ENCODE measurements around the gene OR8B2.

DNA sequence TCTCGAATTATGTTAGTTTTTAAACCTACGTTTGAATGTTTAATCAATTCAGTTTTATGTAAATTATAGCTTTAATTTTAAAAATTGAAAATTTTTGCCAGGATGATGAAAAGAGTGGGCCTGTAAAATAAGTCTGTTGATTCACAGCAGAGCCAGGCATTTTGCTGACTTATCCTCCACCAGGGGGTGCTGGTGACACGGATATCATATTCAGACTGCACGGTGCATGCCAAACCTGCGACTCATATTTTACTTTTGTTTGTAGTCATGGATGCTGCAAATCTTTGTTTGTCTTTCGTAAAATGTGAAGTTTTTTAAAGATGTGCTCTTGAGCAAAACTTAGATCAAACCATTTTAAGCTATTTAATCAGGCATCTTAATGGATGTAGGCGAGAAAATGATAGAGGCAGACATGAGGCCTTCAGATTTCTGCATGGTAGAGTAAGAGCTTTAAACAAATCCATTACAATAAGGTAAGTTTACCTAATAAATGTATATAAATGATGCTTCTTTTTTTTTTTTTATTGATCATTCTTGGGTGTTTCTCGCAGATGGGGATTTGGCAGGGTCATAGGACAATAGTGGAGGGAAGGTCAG, 18.1 kb upstream of the OR8B2 start:
- TF ChIP-seq CSDC2 (CRISPR knock-in tag; IDR thresholded peaks at IDR 0.05) = no peak
- TF ChIP-seq TCF4 (CRISPR knock-in tag; IDR thresholded peaks at IDR 0.05; ENCODE audit: borderline replicate concordance) = no peak
- TF ChIP-seq RARB (CRISPR knock-in tag; IDR thresholded peaks at IDR 0.05) = no peak
- no peak for TF ChIP-seq ZFP3 (CRISPR knock-in tag; IDR thresholded peaks at IDR 0.05)
- TF ChIP-seq ISL1 (CRISPR knock-in tag; IDR thresholded peaks at IDR 0.05) = no peak
- no peak for TF ChIP-seq ZFP30 (CRISPR knock-in tag; IDR thresholded peaks at IDR 0.05)
- TF ChIP-seq, protein P1, sequence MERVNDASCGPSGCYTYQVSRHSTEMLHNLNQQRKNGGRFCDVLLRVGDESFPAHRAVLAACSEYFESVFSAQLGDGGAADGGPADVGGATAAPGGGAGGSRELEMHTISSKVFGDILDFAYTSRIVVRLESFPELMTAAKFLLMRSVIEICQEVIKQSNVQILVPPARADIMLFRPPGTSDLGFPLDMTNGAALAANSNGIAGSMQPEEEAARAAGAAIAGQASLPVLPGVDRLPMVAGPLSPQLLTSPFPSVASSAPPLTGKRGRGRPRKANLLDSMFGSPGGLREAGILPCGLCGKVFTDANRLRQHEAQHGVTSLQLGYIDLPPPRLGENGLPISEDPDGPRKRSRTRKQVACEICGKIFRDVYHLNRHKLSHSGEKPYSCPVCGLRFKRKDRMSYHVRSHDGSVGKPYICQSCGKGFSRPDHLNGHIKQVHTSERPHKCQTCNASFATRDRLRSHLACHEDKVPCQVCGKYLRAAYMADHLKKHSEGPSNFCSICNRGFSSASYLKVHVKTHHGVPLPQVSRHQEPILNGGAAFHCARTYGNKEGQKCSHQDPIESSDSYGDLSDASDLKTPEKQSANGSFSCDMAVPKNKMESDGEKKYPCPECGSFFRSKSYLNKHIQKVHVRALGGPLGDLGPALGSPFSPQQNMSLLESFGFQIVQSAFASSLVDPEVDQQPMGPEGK (CRISPR knock-in tag; IDR thresholded peaks at IDR 0.05; ENCODE audit: borderline replicate concordance) = no peak
- TF ChIP-seq ZNF8 (CRISPR knock-in tag; IDR thresholded peaks at IDR 0.05) = no peak
- no peak for TF ChIP-seq ARNTL (CRISPR knock-in tag; IDR thresholded peaks at IDR 0.05; ENCODE audit: borderline replicate concordance, low read depth)
- TF ChIP-seq PPARA (CRISPR knock-in tag; IDR thresholded peaks at IDR 0.05; ENCODE audit: borderline replicate concordance) = no peak
- TF ChIP-seq, protein P2, sequence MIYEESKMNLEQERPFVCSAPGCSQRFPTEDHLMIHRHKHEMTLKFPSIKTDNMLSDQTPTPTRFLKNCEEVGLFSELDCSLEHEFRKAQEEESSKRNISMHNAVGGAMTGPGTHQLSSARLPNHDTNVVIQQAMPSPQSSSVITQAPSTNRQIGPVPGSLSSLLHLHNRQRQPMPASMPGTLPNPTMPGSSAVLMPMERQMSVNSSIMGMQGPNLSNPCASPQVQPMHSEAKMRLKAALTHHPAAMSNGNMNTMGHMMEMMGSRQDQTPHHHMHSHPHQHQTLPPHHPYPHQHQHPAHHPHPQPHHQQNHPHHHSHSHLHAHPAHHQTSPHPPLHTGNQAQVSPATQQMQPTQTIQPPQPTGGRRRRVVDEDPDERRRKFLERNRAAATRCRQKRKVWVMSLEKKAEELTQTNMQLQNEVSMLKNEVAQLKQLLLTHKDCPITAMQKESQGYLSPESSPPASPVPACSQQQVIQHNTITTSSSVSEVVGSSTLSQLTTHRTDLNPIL (CRISPR knock-in tag; IDR thresholded peaks at IDR 0.05; ENCODE audit: low read depth) = no peak
- TF ChIP-seq OSR1 (CRISPR knock-in tag; IDR thresholded peaks at IDR 0.05) = no peak

All from SK-N-SH treated with all-trans-retinoic acid at 6 μM for 48 hours (cell line).